ENCODE results near the gene SLX4. TPM values are rescaled to one million over a fixed set of nuclear protein-coding genes. Genes with fewer than 3 reads are reported as not detected.

SLX4 gene
- total RNA-seq, 1 experiment from 2014 or later, result 15.5 TPM

GRCh38 chr16:3638916-3639644 is 27.7 kb upstream of the SLX4 start:
- Histone ChIP-seq H3K27ac (ENCODE audit: low read length) (no peak overlapping the region), H3K36me3 (ENCODE audit: control insufficient read depth, insufficient read depth, low read length) (no peaks in the 10 kb centered on the region), H3K27me3 (ENCODE audit: control insufficient read depth, insufficient read depth, low read length) (no peaks in the 10 kb centered on the region), H3K9me3 (ENCODE audit: control insufficient read depth, insufficient read depth, low read depth, low read length) (no peaks in the 10 kb centered on the region), H3K4me1 (ENCODE audit: control insufficient read depth, insufficient read depth, low read length) (peaks cover 8% of the 10 kb centered on the region; the same call in 1 of the 2 replicates), H3K4me3 (ENCODE audit: low read depth in 2 of 2, low read length in 2 of 2) (no peak overlapping the region)
- ChIA-PET POLR2A (no interaction called here), CTCF (no interaction called here)
- no peak for TF ChIP-seq SIN3A (IDR thresholded peaks at IDR 0.05; ENCODE audit: borderline replicate concordance, insufficient read depth, low read depth, low read length)
- no peak for TF ChIP-seq REST (IDR thresholded peaks at IDR 0.05; ENCODE audit: insufficient read depth in 1 of 2, low read depth in 2 of 2, low read length in 1 of 2)
- TF ChIP-seq POLR2AphosphoS5 (IDR thresholded peaks at IDR 0.05; ENCODE audit: low read depth, low read length), result no peak
- TF ChIP-seq TCF7L2 (IDR thresholded peaks at IDR 0.05; ENCODE audit: low read depth, low read length), result no peak
- TF ChIP-seq, protein P1, sequence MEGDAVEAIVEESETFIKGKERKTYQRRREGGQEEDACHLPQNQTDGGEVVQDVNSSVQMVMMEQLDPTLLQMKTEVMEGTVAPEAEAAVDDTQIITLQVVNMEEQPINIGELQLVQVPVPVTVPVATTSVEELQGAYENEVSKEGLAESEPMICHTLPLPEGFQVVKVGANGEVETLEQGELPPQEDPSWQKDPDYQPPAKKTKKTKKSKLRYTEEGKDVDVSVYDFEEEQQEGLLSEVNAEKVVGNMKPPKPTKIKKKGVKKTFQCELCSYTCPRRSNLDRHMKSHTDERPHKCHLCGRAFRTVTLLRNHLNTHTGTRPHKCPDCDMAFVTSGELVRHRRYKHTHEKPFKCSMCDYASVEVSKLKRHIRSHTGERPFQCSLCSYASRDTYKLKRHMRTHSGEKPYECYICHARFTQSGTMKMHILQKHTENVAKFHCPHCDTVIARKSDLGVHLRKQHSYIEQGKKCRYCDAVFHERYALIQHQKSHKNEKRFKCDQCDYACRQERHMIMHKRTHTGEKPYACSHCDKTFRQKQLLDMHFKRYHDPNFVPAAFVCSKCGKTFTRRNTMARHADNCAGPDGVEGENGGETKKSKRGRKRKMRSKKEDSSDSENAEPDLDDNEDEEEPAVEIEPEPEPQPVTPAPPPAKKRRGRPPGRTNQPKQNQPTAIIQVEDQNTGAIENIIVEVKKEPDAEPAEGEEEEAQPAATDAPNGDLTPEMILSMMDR (IDR thresholded peaks at IDR 0.05), result no peak
- intact Hi-C loops (cut with micrococcal nuclease; ENCODE audit: unreplicated experiment) (no loop called here), in situ Hi-C loops (cut with HindIII; ENCODE audit: low pct_unique_long_range_greater_than_20kb, low sequenced_read_pairs) (no loop called here)
- no TSS peak for BruUV-seq (replicated peaks)
- ATAC-seq (no peak), DNase-seq (ENCODE audit: low read depth, low spot score) (no peak)

GRCh38 chr16:3637371-3637923 is 26.0 kb upstream of the SLX4 start:
- Histone ChIP-seq H3K36me3 (ENCODE audit: control insufficient read depth, insufficient read depth, low read length) (no peaks in the 10 kb centered on the region), H3K27ac (ENCODE audit: low read length) (peak overlapping the region; percentile 44), H3K27me3 (ENCODE audit: control insufficient read depth, insufficient read depth, low read length) (no peaks in the 10 kb centered on the region), H3K9me3 (ENCODE audit: control insufficient read depth, insufficient read depth, low read depth, low read length) (no peaks in the 10 kb centered on the region), H3K4me1 (ENCODE audit: control insufficient read depth, insufficient read depth, low read length) (peaks cover 8% of the 10 kb centered on the region; the same call in 1 of the 2 replicates), H3K4me3 (ENCODE audit: low read depth in 2 of 2, low read length in 2 of 2) (no peak overlapping the region)
- ATAC-seq (no peak), DNase-seq (ENCODE audit: low read depth, low spot score) (no peak)
- BruUV-seq (replicated peaks), result no TSS peak
- ChIA-PET CTCF (interaction anchor here (0.6 kb wide), 1 partner anchor 17 kb away, joined by 3 read pairs; the partner anchor contains the start of gene DNASE1), POLR2A (no interaction called here)
- TF ChIP-seq REST (IDR thresholded peaks at IDR 0.05; ENCODE audit: insufficient read depth in 1 of 2, low read depth in 2 of 2, low read length in 1 of 2), result no peak
- TF ChIP-seq SIN3A (IDR thresholded peaks at IDR 0.05; ENCODE audit: borderline replicate concordance, insufficient read depth, low read depth, low read length), result no peak
- TF ChIP-seq, protein P1 (IDR thresholded peaks at IDR 0.05), result no peak
- no peak for TF ChIP-seq TCF7L2 (IDR thresholded peaks at IDR 0.05; ENCODE audit: low read depth, low read length)
- no peak for TF ChIP-seq POLR2AphosphoS5 (IDR thresholded peaks at IDR 0.05; ENCODE audit: low read depth, low read length)
- in situ Hi-C loops (cut with HindIII; ENCODE audit: low pct_unique_long_range_greater_than_20kb, low sequenced_read_pairs) (no loop called here), intact Hi-C loops (cut with micrococcal nuclease; ENCODE audit: unreplicated experiment) (no loop called here)
